ENCODE results near the gene SPDYE16.
"Not testable (repeated sequence)": the region's sequence is repeated elsewhere in the genome, so short reads cannot be mapped to it uniquely, and the experiment has no call there.

DNA sequence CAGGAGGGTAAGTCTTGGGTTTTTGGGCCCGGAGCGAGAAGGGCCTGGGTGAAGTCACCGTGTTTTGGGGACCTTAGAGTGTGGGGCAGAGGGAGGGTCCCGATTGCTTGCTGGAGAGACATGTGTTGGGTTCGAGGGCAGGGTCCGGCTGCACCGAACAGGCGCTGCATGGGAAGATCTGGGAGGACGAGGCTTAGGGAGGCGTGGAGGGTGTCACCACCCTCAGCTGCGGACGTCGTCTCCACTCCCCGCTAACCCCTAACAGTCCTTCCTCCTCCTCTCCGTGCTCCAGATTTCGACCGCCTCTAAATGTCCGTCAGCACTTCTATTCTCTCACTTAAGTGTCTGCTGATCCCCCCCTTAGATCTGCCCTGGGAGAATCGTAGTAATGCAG, 6.8 kb upstream of the SPDYE16 start:
- not testable (repeated sequence) for TF ChIP-seq EZH2 (IDR thresholded peaks at IDR 0.05; ENCODE audit: low read depth, unreplicated experiment); POLR2AphosphoS5 (IDR thresholded peaks at IDR 0.05; ENCODE audit: low read depth); EZH2phosphoT487 (IDR thresholded peaks at IDR 0.05; ENCODE audit: unreplicated experiment)
- TF ChIP-seq, protein P1, sequence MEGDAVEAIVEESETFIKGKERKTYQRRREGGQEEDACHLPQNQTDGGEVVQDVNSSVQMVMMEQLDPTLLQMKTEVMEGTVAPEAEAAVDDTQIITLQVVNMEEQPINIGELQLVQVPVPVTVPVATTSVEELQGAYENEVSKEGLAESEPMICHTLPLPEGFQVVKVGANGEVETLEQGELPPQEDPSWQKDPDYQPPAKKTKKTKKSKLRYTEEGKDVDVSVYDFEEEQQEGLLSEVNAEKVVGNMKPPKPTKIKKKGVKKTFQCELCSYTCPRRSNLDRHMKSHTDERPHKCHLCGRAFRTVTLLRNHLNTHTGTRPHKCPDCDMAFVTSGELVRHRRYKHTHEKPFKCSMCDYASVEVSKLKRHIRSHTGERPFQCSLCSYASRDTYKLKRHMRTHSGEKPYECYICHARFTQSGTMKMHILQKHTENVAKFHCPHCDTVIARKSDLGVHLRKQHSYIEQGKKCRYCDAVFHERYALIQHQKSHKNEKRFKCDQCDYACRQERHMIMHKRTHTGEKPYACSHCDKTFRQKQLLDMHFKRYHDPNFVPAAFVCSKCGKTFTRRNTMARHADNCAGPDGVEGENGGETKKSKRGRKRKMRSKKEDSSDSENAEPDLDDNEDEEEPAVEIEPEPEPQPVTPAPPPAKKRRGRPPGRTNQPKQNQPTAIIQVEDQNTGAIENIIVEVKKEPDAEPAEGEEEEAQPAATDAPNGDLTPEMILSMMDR (conservative IDR thresholded peaks at IDR 0.05; ENCODE audit: low read depth in 2 of 2) = not testable (repeated sequence)

Measured in GM23338 (cell line).